Medulla oblongata (tissue), 1 donor: ENCODE data around the gene KIF3A.

Source experiments
- DNase-seq: peaks from one replicate; pipeline ENCODE4 v3.0.0-alpha.2; 2015; ENCODE audit errors: extremely low spot score

The KIF3A gene

GRCh38 chr5:132770476-132771159, 33.3 kb upstream of the KIF3A start:
- peak; percentile 42 for DNase-seq

GRCh38 chr5:132768485-132768868, 31.1 kb upstream of the KIF3A start:
- DNase-seq = no peak

DNA sequence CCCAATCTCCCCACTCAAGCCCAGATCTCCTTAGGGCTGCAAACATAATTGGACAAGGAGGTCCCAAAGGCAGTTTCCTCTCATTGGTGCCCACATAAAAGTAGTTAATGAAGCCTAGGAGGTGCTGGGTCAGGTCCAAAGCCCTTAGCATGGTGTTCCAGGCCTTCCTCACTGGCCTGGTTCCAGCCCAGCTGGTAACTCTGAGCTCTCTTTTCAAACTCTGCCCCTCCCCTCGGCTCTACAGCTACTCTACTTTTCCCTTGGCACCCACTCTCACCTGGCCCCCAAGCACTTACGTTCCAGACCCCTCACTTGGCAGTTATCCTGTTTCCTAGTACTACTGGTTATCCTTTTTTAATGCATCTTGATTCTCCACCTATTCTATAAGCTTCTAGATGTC, 29.8 kb upstream of the KIF3A start:
- DNase-seq = peak; percentile 68

GRCh38 chr5:132766806-132767055, 29.4 kb upstream of the KIF3A start:
- DNase-seq = no peak

DNA sequence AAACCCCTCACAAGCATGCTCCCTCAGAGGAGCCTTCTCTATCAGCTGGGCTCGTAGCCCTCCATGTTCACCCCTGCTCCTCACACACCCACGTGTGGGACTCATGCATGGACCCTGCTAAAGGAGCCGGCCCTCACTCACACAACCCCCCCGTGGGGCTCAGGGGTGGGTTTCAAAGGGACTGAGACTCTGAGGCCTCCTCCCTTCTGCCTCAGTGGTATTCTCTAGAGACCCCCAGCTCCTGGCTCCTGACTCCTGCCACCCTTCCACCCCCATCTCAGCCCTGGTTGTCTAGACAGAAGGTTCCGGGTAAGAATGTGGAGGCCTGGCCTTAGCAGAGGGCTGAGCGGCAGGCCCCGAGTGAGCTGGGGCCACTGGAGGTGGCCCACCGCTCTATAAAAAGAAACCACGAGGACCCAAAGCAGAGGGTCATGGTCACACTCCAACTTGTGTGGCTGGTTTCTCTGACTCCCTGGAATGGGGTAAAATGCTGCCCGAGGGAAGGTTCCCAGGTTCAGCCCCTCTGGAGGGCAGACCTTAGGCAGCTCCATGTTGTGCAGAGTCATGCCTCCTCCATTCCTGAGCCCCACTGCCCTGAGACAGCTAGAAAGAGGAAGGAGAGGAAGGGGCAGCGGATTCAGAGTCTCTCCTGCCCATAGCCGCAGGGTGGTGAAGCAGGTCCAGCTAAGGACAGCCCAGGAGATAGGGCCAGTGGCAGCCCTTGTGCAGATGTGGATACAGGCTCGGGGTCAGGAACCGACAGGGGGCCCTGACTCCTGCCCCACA, 28.9 kb upstream of the KIF3A start:
- DNase-seq = no peak

DNA sequence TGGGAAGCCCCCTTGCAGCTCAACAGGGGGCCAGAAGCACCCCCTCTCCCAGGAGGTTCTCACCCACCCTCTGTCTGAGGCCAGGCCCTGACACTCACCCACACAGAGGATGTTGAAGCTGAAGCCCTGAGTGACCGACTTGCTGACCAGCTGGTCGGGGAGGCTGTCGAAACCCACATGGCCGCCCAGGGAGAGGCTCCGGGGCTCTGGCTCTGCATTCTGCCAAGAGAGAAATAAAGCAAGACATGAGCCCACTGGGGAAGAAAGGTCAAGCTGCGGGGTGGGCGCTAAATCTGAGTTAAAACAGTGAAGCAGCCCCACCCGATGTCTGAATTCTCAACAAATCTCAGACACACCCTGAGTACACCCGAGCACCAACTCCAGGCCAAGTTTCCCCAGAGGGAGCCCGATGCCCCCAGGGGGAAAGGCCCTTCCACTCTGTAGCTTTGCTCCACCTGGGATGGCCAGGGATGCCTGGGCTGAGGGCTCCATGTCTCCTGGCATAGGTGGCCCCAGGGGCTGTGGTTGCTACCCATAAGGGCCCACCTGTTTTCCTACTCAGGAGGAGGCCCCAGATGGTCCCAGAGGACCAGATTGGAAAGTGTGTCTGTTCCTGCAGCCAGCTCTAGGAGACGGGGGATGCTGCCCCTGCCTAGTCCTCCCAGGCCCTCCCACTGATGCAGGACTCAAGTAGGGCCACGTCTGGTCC, 28.1 kb upstream of the KIF3A start:
- DNase-seq = no peak

- DNase-seq = no peak
Observed at GRCh38 chr5:132764671-132765238, 27.4 kb upstream of the KIF3A start.

DNA sequence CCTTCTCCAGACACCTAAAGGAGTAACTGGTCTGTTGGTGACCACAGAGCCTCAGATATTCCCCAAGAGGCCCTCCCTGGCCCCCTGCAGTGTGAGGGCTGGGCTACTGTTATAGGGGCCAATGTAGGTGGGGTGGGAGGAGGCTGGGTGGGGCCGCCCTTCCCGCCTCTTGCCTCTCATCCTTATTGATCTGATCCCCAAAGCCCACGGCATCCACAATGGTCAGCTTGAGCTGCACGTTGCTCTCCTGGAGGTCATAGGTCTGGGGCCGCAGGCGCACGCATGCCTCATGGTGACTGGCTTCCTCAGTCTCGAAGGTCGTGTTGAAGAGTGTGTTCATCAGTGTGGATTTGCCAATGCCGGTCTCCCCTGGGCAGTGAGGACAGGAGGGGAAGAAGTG, 26.7 kb upstream of the KIF3A start:
- no peak for DNase-seq

DNA sequence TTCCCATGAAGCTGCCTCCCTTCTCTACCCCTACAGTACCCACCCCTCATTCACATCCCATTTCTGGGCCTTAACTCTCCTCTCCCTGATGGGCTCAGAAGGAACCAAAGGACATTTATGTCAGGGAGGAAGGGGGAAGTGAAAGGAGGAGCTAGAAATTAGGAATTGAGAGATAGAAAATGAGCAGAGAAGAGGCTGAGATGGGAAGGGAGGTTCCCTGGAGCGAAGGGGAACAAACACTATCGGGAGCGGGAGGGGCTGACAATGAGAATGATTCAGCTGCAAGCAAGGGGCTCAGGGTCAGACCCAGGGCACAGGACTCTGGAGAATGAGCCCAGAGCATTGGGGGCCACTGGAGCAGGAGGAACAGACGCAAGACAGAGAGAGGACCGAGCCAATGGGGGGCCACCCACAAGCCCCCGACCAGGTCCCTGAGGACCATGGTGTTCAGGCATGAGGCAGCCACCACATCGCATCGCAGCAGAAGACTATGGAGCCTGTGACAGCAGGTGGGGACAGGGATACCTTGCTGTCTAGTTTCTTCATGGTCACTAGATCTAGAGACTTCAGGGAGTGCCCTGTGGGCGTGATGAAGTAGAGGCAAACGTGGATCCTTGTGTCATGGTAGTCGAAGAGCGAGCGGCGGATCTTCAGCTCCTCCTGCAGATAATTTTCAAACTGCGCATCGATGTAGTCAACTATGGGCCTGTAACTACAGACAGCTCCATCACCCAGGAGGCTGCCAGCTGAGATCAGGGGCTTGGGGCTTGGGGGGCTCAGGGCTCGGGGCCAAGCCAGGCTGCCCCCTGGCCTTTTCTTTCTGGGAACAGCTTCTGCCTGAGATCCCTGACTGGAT, 26.1 kb upstream of the KIF3A start:
- no peak for DNase-seq

DNA sequence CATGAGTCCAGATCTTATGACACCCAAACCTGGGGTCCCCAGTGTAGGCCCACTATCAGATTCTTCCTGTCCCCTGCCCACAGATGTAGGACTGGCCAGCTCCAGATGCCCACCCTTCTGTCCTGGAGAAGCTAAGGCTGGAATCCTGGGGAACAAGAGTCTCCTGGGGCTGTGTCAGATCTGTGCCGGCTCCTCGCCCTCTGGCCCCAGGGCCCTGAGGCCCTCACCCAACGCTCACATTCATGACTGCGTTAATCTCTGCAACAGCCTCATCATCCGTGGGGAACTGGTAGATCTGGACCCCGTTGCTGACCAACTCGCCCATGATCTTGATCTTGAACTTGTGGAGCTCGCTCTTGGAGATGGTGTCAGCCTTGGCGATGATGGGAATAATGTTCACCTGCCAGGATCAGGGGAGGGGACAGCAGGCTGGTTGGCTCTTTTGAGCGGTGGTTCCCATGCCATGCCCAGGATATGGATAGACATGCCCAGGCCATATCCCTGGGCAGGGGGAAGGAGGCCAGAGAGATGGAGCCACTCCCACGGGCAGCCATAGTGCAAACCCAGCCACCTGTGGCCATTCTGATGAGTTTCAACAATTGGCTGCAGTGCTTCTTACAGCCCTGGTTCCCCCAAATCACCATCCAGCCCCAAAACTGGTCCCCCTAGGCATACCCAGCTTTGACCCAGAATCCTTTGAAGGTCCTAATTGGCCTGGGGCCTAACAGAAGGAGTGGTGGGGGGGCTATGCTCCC, 25.1 kb upstream of the KIF3A start:
- no peak for DNase-seq

DNA sequence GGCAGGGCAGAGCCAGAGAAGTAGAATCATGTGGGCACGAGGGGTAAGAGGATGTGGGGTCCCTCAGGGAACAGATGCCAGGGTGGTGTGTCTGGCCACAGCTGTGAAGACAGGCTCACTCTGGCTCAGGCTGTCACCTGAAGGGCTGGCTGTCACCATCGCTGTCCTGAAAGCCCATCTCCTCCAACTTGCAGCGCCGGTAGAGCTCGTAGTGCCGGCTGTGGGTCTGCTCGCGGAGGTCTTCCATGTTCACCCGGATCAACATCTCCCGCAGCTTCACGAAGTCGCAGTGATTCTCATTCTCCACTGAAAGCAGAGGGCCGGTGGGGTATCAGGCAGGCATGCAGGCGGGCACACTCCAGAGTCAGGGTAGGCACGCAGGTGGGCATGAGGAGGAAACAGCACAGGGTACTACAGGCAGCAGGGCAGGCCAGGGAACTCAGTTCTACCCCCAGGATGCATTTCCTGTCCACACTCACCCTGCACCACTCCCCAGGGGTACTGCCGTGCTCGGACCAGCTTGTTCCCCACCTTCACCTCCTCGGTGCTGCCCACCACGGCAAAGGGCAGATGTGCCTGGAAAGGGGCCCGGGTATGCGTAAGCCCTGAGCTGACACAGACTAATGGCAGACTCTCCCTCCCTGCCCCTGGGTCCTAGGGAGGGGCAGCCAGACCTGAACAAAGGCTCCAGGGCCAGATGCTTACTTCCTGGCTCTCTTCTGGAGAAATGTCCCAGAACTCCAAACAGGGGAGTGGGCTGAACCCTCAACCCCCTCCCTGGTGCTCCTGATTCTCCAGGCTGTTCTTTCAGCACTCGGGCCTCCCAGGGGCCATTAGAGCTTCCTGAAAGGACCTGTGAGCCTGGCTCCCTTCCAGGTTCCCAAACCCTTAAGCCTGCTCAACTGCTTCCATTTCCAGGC, 24.2 kb upstream of the KIF3A start:
- no peak for DNase-seq

GRCh38 chr5:132760601-132761317, 23.4 kb upstream of the KIF3A start:
- no peak for DNase-seq

- no peak for DNase-seq
Observed at GRCh38 chr5:132760049-132760420, 22.7 kb upstream of the KIF3A start.

DNA sequence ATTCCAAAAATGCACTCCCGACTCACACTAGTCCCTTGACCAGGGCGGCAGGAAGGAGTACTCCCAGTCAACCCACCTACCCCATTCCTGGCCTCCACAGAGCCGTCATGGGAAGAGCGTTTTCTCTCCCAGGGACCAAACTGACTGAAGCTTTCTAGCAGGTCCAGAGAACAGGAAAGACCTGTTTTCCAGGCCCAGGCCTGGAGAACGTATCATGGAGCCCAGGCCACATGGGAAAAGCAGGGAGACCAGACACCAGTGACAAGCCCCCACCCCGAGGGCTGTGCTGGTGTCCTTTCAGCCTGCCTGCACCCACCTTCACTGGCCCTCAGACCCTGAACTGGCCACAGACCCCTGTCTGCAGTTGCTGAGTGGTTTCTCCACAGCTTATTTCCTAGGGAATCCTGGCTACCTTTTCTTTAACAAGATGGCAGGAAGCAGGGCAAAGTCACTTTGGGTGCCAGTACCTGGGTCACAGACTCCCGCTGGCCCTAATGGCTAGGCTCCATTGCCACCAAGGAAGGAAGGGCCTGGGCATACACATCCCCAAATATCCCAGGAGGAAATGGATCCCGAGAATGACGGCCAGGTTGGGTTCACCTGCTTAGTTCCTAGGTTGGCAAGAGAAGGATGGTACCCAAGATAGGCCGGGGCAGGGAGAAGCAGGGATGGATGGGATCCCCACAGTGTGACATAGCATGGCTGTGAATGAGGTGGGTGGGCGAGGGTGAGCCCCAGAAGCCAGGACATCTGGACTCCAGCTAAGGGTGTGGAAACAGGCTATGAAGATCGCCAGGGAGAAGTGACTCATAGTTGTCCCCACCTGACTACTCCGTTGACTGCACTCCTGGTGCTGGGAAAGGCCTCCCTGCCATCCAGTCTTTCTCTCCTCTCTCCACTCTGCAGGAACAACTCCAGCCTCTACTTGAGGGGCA, 22.0 kb upstream of the KIF3A start:
- no peak for DNase-seq

GRCh38 chr5:132758451-132758850, 21.1 kb upstream of the KIF3A start:
- no peak for DNase-seq

- no peak for DNase-seq
Observed at GRCh38 chr5:132756542-132756941, 19.2 kb upstream of the KIF3A start.

- DNase-seq = peak; percentile 64
Observed at GRCh38 chr5:132754947-132755346, 17.6 kb upstream of the KIF3A start.

GRCh38 chr5:132754111-132754510, 16.8 kb upstream of the KIF3A start:
- no peak for DNase-seq
